ENCODE measurements around the gene BICD2. TPM values are rescaled to one million over a fixed set of nuclear protein-coding genes. Genes with fewer than 3 reads are reported as not detected.

BICD2 gene
- total RNA-seq, 2 donors from 2014 or later, result 6.2 to 9.8 TPM

DNA sequence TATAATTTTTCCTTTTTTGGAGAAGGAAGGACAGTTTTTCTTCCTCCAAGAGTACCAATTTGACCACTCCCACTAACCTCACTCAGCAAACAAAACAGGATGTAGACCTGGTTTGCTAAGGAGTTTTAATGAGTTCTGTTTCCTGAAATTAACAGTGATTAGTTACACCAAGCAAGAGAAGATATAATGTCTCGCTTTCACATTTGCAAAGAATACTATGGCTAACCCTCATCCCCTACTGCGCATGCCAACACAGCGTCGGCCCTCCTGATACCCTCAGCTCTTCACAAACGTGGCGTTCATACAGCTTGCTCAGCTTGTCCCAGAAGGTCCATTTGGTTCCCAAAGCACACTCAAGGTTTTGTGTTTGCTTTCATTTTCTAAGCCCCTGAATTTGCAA is 52.8 kb downstream of the BICD2 start:
- Histone ChIP-seq H3K4me1 (peaks cover 4% of the 10 kb centered on the region), H3K27me3 (no peaks in the 10 kb centered on the region), H3K36me3 (peaks cover 8% of the 10 kb centered on the region), H3K9me3 (no peaks in the 10 kb centered on the region), H3K4me3 (no peak overlapping the region), H3K9ac (ENCODE audit: low read depth in 2 of 2, low read length in 2 of 2) (no peak overlapping the region), H3K27ac (no peak overlapping the region)
- no peak for TF ChIP-seq CTCF (IDR thresholded peaks at IDR 0.05)
- no peak for DNase-seq
- intact Hi-C loops (cut with DNase I), result no loop called here

DNA sequence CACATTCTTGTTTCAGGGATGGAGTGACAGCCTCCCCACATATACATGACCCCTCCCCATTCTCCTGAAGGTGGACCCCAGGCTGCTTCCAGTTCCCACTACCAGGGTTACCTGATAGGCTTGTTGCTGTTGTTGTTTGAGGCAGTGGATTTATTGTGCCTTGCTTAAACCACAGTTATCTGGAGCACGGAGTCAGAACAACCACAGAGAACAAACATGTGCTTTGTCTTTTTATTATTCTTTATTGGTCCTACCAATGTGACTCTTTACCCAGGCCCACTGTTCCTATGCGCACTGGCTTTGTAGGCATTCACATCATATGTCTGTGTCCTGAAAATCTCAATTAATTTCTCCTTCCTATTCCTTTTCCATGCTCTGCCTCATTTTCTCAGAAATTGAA is 53.5 kb downstream of the BICD2 start:
- Histone ChIP-seq H3K4me1 (peaks cover 4% of the 10 kb centered on the region), H3K36me3 (peaks cover 8% of the 10 kb centered on the region), H3K27me3 (no peaks in the 10 kb centered on the region), H3K4me3 (no peak overlapping the region), H3K9me3 (no peaks in the 10 kb centered on the region), H3K9ac (ENCODE audit: low read depth in 2 of 2, low read length in 2 of 2) (no peak overlapping the region), H3K27ac (no peak overlapping the region)
- intact Hi-C loops (cut with DNase I), result no loop called here
- no peak for TF ChIP-seq CTCF (IDR thresholded peaks at IDR 0.05)
- no peak for DNase-seq

GRCh38 chr9:92710368-92710767 is 54.3 kb downstream of the BICD2 start:
- H3K4me3 ChIP-seq, result no peak overlapping the region
- intact Hi-C loops (cut with DNase I), result no loop called here
- no peak for TF ChIP-seq CTCF (IDR thresholded peaks at IDR 0.05)
- peaks cover 2% of the 10 kb centered on the region for H3K36me3 ChIP-seq
- H3K9ac ChIP-seq (ENCODE audit: low read depth in 2 of 2, low read length in 2 of 2), result no peak overlapping the region
- H3K27me3 ChIP-seq, result no peaks in the 10 kb centered on the region
- no peak overlapping the region for H3K27ac ChIP-seq
- DNase-seq, result no peak
- H3K9me3 ChIP-seq, result no peaks in the 10 kb centered on the region
- no peaks in the 10 kb centered on the region for H3K4me1 ChIP-seq

DNA sequence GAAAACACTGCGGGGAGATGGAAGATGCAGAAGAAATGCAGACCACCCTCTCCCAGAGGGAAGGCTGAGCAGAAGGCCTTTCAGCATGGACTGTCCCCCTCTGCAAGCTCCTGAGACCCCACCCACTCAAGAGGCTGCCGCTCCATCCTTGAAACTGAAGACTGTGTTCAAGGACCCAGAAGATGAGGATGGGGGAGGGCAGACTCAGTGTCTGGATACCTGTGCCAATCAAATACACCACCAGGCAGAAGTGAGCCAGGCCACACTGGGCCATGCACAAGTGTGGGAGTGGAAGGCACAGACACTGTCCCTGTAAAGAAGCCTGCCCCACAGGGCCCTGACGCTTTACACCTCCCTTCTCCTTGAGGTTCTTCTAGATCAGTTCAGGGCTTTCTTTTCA is 54.7 kb downstream of the BICD2 start:
- DNase-seq, result no peak
- H3K4me3 ChIP-seq, result no peak overlapping the region
- no peak overlapping the region for H3K27ac ChIP-seq
- intact Hi-C loops (cut with DNase I), result loop anchor here (10.0 kb wide), 1 partner anchor 65 kb away; no protein-coding TSS in a partner anchor
- H3K9me3 ChIP-seq, result no peaks in the 10 kb centered on the region
- no peak for TF ChIP-seq CTCF (IDR thresholded peaks at IDR 0.05)
- H3K9ac ChIP-seq (ENCODE audit: low read depth in 2 of 2, low read length in 2 of 2), result no peak overlapping the region
- no peaks in the 10 kb centered on the region for H3K36me3 ChIP-seq
- no peaks in the 10 kb centered on the region for H3K27me3 ChIP-seq
- no peaks in the 10 kb centered on the region for H3K4me1 ChIP-seq

DNA sequence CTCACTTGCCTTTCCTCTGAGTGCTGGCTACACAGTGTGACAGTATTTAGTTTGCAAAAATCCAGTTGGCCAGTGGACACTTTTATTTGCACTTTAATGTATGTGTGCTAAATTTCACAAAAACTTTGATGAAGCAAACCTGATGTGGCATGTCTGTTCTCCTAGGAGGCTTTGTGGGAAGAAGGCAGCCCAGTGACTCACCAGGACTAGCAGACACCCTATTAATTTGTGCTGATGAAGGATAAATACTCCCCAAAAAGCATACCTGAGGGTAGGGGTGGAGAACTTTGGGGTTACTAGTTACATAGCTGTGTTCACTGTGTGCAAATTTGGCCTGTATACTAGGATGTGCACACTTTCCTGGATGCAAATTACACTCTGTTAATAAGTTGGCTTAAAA is 55.4 kb downstream of the BICD2 start:
- H3K27ac ChIP-seq, result no peak overlapping the region
- no peaks in the 10 kb centered on the region for H3K4me1 ChIP-seq
- intact Hi-C loops (cut with DNase I), result loop anchor here (10.0 kb wide), 1 partner anchor 64 kb away; no protein-coding TSS in a partner anchor

More for the DNA sequence above, 55.4 kb downstream of the BICD2 start:
- no peaks in the 10 kb centered on the region for H3K36me3 ChIP-seq
- no peak for TF ChIP-seq CTCF (IDR thresholded peaks at IDR 0.05)
- H3K9ac ChIP-seq (ENCODE audit: low read depth in 2 of 2, low read length in 2 of 2), result no peak overlapping the region
- no peaks in the 10 kb centered on the region for H3K27me3 ChIP-seq
- DNase-seq, result no peak
- no peaks in the 10 kb centered on the region for H3K9me3 ChIP-seq
- H3K4me3 ChIP-seq, result no peak overlapping the region
